HFF-Myc (cell line): ENCODE data around the gene CYP46A1.

ENCODE experiments used
- DNase-seq: peaks from one replicate; pipeline ENCODE4 v3.0.0-alpha.2; 2011; ENCODE audit warnings: low read depth; ENCODE audit errors: extremely low read depth
- H3K4me3 ChIP-seq: replicated peaks from 2 replicates; pipeline ENCODE4 v1.5.1; 2011; ENCODE audit warnings: low read depth, mild to moderate bottlenecking, control low read depth, low read length
- TF ChIP-seq, protein P1 (sequence below): IDR thresholded peaks from 2 replicates; pipeline ENCODE4 v1.5.1; 2012; ENCODE audit warnings: mild to moderate bottlenecking, low read depth, low read length, control low read depth; ENCODE audit errors: missing control alignments

The CYP46A1 gene

DNA sequence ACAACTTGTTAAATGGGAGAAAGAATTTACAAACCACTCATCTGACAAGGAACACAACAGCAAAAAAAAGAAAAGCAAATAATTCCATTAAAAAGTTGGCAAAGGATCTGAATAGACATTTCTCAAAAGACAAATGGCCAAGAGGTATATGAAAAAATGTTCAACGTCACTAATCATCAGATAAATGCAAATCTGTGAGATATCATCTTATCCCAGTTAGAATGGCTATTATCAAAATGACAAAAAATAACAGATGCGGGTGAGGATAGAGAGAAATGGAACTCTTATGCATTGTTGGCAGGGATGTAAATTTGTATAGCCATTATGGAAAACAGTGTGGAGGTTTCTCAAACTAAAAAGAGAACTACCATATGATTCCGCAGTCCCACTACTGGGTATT lies 29.9 kb downstream of the CYP46A1 start:
- TF ChIP-seq, protein P1, sequence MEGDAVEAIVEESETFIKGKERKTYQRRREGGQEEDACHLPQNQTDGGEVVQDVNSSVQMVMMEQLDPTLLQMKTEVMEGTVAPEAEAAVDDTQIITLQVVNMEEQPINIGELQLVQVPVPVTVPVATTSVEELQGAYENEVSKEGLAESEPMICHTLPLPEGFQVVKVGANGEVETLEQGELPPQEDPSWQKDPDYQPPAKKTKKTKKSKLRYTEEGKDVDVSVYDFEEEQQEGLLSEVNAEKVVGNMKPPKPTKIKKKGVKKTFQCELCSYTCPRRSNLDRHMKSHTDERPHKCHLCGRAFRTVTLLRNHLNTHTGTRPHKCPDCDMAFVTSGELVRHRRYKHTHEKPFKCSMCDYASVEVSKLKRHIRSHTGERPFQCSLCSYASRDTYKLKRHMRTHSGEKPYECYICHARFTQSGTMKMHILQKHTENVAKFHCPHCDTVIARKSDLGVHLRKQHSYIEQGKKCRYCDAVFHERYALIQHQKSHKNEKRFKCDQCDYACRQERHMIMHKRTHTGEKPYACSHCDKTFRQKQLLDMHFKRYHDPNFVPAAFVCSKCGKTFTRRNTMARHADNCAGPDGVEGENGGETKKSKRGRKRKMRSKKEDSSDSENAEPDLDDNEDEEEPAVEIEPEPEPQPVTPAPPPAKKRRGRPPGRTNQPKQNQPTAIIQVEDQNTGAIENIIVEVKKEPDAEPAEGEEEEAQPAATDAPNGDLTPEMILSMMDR: no peak
- no peak overlapping the region for H3K4me3 ChIP-seq
- DNase-seq: no peak

- TF ChIP-seq, protein P1: no peak
These were observed 31.3 kb downstream of the CYP46A1 start for GRCh38 chr14:99715266-99716000.

GRCh38 chr14:99716091-99716849 lies 32.2 kb downstream of the CYP46A1 start:
- H3K4me3 ChIP-seq: no peak overlapping the region
- TF ChIP-seq, protein P1: no peak

More at GRCh38 chr14:99715266-99716000, 31.3 kb downstream of the CYP46A1 start:
- H3K4me3 ChIP-seq: no peak overlapping the region
- no peak for DNase-seq

DNA sequence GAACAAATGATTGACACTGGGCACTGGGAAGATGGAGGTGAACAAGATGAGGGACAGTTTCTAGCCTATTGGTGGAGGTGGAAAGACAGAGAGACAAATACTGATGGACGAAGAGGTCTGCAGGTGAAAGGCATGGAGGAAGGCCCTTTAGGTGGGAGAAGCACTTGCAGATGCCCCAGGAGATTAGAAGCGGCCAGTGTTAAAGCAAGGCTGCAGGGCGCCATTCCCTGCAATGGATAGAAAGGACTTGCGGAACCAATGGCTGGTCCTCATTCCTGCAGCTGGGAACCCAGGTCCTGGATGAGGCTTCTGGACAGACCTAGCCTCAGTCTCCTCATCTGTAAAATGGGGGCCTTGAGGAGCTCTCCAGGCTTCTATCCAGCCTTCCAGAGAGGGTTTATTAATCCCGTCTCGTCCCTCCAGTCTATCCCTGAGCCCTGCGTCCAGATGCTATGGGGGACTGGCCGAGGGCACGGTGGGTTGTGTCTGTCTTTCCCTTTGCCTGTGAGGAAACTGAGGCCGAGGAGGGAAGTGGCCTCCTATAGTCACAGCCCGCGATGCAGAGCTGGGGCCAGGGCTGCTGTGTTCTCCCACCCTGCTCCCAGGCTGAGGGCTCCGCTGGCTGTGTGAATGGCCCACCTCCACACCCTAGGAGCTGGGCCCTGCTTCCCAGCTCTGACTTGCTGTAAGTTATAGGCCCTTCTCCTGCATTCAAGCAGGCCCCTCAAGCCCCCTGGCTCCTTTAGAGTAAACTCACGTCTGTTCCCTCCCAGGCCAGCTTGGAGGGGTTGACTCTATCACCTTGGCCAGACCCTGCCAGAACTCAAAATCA lies 33.0 kb downstream of the CYP46A1 start:
- no peak overlapping the region for H3K4me3 ChIP-seq
- no peak for DNase-seq
- TF ChIP-seq, protein P1: no peak

More at GRCh38 chr14:99716091-99716849, 32.2 kb downstream of the CYP46A1 start:
- DNase-seq: no peak

GRCh38 chr14:99717682-99718013 lies 33.5 kb downstream of the CYP46A1 start:
- H3K4me3 ChIP-seq: no peak overlapping the region
- TF ChIP-seq, protein P1: no peak
- no peak for DNase-seq

- DNase-seq: no peak
- no peak overlapping the region for H3K4me3 ChIP-seq
- TF ChIP-seq, protein P1: no peak
These were observed 34.1 kb downstream of the CYP46A1 start for GRCh38 chr14:99718031-99718810.
